LNCaP clone FGC (cell line): ENCODE measurements around the gene MAST4.
A peak's percentile ranks its signal among the peaks of the same experiment; 100 is the strongest.

Source experiments
- DNase-seq: peaks from one replicate; pipeline ENCODE4 v3.0.0-alpha.2; 2011; ENCODE audit warnings: low read depth
- H3K4me3 ChIP-seq: 2 replicates; pipeline ENCODE4 v1.5.1; 2011; ENCODE audit warnings: mild to moderate bottlenecking, low read depth, low read length, control low read depth
- CTCF ChIP-seq: IDR thresholded peaks from 2 replicates; pipeline ENCODE4 v1.5.1; 2012; ENCODE audit warnings: mild to moderate bottlenecking; ENCODE audit not compliant: control insufficient read depth, insufficient read depth; ENCODE audit errors: extremely low read depth

Gene MAST4

GRCh38 chr5:66570201-66570600 lies 26.0 kb upstream of the MAST4 start:
- TF ChIP-seq CTCF, result no peak
- peak; percentile 17 for DNase-seq
- H3K4me3 ChIP-seq, result no peak overlapping the region

- H3K4me3 ChIP-seq, result no peak overlapping the region
- TF ChIP-seq CTCF, result no peak
- DNase-seq, result no peak
Measured at GRCh38 chr5:66573733-66574132, 22.5 kb upstream of the MAST4 start.

- DNase-seq, result no peak
- TF ChIP-seq CTCF, result no peak
- H3K4me3 ChIP-seq, result no peak overlapping the region
Measured at GRCh38 chr5:66582499-66583165, 13.6 kb upstream of the MAST4 start.

GRCh38 chr5:66585291-66585690 lies 10.9 kb upstream of the MAST4 start:
- DNase-seq, result no peak
- TF ChIP-seq CTCF, result no peak

GRCh38 chr5:66587771-66588170 lies 8.4 kb upstream of the MAST4 start:
- no peak overlapping the region for H3K4me3 ChIP-seq
- no peak for TF ChIP-seq CTCF
- DNase-seq, result no peak

More at GRCh38 chr5:66585291-66585690, 10.9 kb upstream of the MAST4 start:
- no peak overlapping the region for H3K4me3 ChIP-seq

- DNase-seq, result no peak
- TF ChIP-seq CTCF, result no peak
Measured at GRCh38 chr5:66596636-66597182, 516 bp downstream of the MAST4 start.

More at GRCh38 chr5:66596636-66597182, 516 bp downstream of the MAST4 start:
- H3K4me3 ChIP-seq, result peak overlapping the region; percentile 64
